Measurements from ENCODE around the gene CLP1. TPM values are rescaled to one million over a fixed set of nuclear protein-coding genes. Genes with fewer than 3 reads are reported as not detected.
A peak's percentile ranks its signal among the peaks of the same experiment; 100 is the strongest.
"Not testable (repeated sequence)": the region's sequence is repeated elsewhere in the genome, so short reads cannot be mapped to it uniquely, and the experiment has no call there.

Gene CLP1
- total RNA-seq, 1 experiment from 2014 or later: 22.1 TPM

GRCh38 chr11:57704932-57705331, 47.4 kb downstream of the CLP1 start:
- no peaks in the 10 kb centered on the region; the same call in 1 of the 2 replicates for H3K36me3 ChIP-seq (ENCODE audit: control insufficient read depth, insufficient read depth, low read length)
- H3K9me3 ChIP-seq: no peaks in the 10 kb centered on the region
- BruUV-seq (replicated peaks): no TSS peak
- TF ChIP-seq CTCF (IDR thresholded peaks at IDR 0.05; ENCODE audit: insufficient read depth in 1 of 2, low read depth in 1 of 2, low read length in 1 of 2, severe bottlenecking in 1 of 2, unreplicated experiment in 1 of 2): no peak
- Mint-ChIP-seq H3K4me3 (ENCODE audit: unreplicated experiment) (no peak overlapping the region), H3K27ac (ENCODE audit: unreplicated experiment) (no peak overlapping the region), H3K36me3 (ENCODE audit: insufficient read depth, unreplicated experiment) (peaks cover 76% of the 10 kb centered on the region), H3K4me1 (ENCODE audit: low read depth, unreplicated experiment) (no peaks in the 10 kb centered on the region), H3K27me3 (ENCODE audit: insufficient read depth, unreplicated experiment) (no peaks in the 10 kb centered on the region), H3K9me3 (ENCODE audit: unreplicated experiment) (no peaks in the 10 kb centered on the region)
- DNase-seq: no peak
- no peaks in the 10 kb centered on the region for H3K4me1 ChIP-seq
- POLR2A ChIA-PET: no interaction called here
- H3K27me3 ChIP-seq (replicated peaks; ENCODE audit: control insufficient read depth, insufficient read depth, low read length): no peaks in the 10 kb centered on the region
- no peak overlapping the region for H3K4me3 ChIP-seq (ENCODE audit: low read depth, low read length)
- intact Hi-C loops (cut with micrococcal nuclease; ENCODE audit: unreplicated experiment): no loop called here
- CTCF ChIA-PET: no interaction called here

- intact Hi-C loops (cut with micrococcal nuclease; ENCODE audit: unreplicated experiment); H3K4me3 Mint-ChIP-seq (ENCODE audit: unreplicated experiment); H3K4me1 ChIP-seq; H3K36me3 ChIP-seq (ENCODE audit: control insufficient read depth, insufficient read depth, low read length); CTCF ChIA-PET; DNase-seq; H3K9me3 ChIP-seq; H3K27me3 Mint-ChIP-seq (ENCODE audit: insufficient read depth, unreplicated experiment); BruUV-seq (replicated peaks); H3K4me3 ChIP-seq (ENCODE audit: low read depth, low read length); H3K27me3 ChIP-seq (replicated peaks; ENCODE audit: control insufficient read depth, insufficient read depth, low read length); H3K27ac Mint-ChIP-seq (ENCODE audit: unreplicated experiment); H3K4me1 Mint-ChIP-seq (ENCODE audit: low read depth, unreplicated experiment); POLR2A ChIA-PET; H3K9me3 Mint-ChIP-seq (ENCODE audit: unreplicated experiment): not testable (repeated sequence)
- H3K36me3 Mint-ChIP-seq (ENCODE audit: insufficient read depth, unreplicated experiment): peaks cover 71% of the 10 kb centered on the region
Measured at GRCh38 chr11:57705432-57705831, 47.9 kb downstream of the CLP1 start.

GRCh38 chr11:57709802-57710367, 52.3 kb downstream of the CLP1 start:
- no peak for TF ChIP-seq CTCF (IDR thresholded peaks at IDR 0.05; ENCODE audit: insufficient read depth in 1 of 2, low read depth in 1 of 2, low read length in 1 of 2, severe bottlenecking in 1 of 2, unreplicated experiment in 1 of 2)
- peaks cover 18% of the 10 kb centered on the region for H3K4me1 Mint-ChIP-seq (ENCODE audit: low read depth, unreplicated experiment)
- H3K36me3 Mint-ChIP-seq (ENCODE audit: insufficient read depth, unreplicated experiment): peaks cover 65% of the 10 kb centered on the region
- H3K4me3 Mint-ChIP-seq (ENCODE audit: unreplicated experiment): no peak overlapping the region
- BruUV-seq (replicated peaks): no TSS peak
- ChIA-PET CTCF (no interaction called here), POLR2A (no interaction called here)
- Histone ChIP-seq H3K4me3 (ENCODE audit: low read depth, low read length) (no peak overlapping the region), H3K9me3 (no peaks in the 10 kb centered on the region), H3K27me3 (replicated peaks; ENCODE audit: control insufficient read depth, insufficient read depth, low read length) (no peaks in the 10 kb centered on the region), H3K36me3 (ENCODE audit: control insufficient read depth, insufficient read depth, low read length) (no peaks in the 10 kb centered on the region; the same call in 1 of the 2 replicates), H3K4me1 (peaks cover 6% of the 10 kb centered on the region; the same call in 1 of the 2 replicates)
- H3K27ac Mint-ChIP-seq (ENCODE audit: unreplicated experiment): no peak overlapping the region
- intact Hi-C loops (cut with micrococcal nuclease; ENCODE audit: unreplicated experiment): no loop called here
- DNase-seq: no peak
- no peaks in the 10 kb centered on the region for H3K27me3 Mint-ChIP-seq (ENCODE audit: insufficient read depth, unreplicated experiment)
- no peaks in the 10 kb centered on the region for H3K9me3 Mint-ChIP-seq (ENCODE audit: unreplicated experiment)

Small RNA genes lying within 50 kb of the gene (microRNA-seq; reads per million reads assigned to microRNA genes)
- gene MIR130A: 235 reads per million, percentile 77 among the genes with 10 or more reads in this experiment

Other genes with a start within 250 kb of the CLP1 start
- not detected in 2 replicates for gene SLC43A3, start 230.6 kb upstream of the CLP1 start, total RNA-seq (2022)
- 5.5 and 5.6 TPM in 2 replicates for gene RTN4RL2, start 197.2 kb upstream of the CLP1 start, total RNA-seq (2022)
- gene SLC43A1, start 142.1 kb upstream of the CLP1 start, total RNA-seq (2022): 71.7 and 80.5 TPM in 2 replicates
- gene TIMM10, start 127.0 kb upstream of the CLP1 start, total RNA-seq (2022): 102 and 103 TPM in 2 replicates
- 0.18 TPM in 1 of 2 replicates, not detected in the other for gene SMTNL1, start 120.2 kb upstream of the CLP1 start, total RNA-seq (2022)
- 16.7 and 20.2 TPM in 2 replicates for gene UBE2L6, start 90.1 kb upstream of the CLP1 start, total RNA-seq (2022)
- 3.2 and 3.8 TPM in 2 replicates for gene SERPING1, start 60.1 kb upstream of the CLP1 start, total RNA-seq (2022)
- 0.32 TPM in 1 of 2 replicates, not detected in the other for gene YPEL4, start 7.8 kb upstream of the CLP1 start, total RNA-seq (2022)
- gene ZDHHC5, start 10.4 kb downstream of the CLP1 start, total RNA-seq (2022): 66.0 and 72.2 TPM in 2 replicates
- gene MED19, start 54.5 kb downstream of the CLP1 start, total RNA-seq (2022): 29.2 and 29.7 TPM in 2 replicates
- gene TMX2, start 54.8 kb downstream of the CLP1 start, total RNA-seq (2022): 150 and 152 TPM in 2 replicates
- 174 and 175 TPM in 2 replicates for gene SELENOH, start 83.7 kb downstream of the CLP1 start, total RNA-seq (2022)
- not detected in 2 replicates for gene BTBD18, start 94.1 kb downstream of the CLP1 start, total RNA-seq (2022)
- gene CTNND1, start 104.0 kb downstream of the CLP1 start, total RNA-seq (2022): 223 and 225 TPM in 2 replicates

Measured in Caco-2 (cell line).